OCI-LY7 (cell line): ENCODE results near the gene ERICH3. TPM values are rescaled to one million over a fixed set of nuclear protein-coding genes. Genes with fewer than 3 reads are reported as not detected.

Source experiments
- BruUV-seq: library from RNA; stranded (reverse); fragments of 400-500 nt; replicated peaks from 2 replicates; lab custom pipeline; 2021; lab: Mats Ljungman, UMichigan
- CTCF ChIA-PET: fragments of 300-600 bp; sonication (Branson Sonifier 250); formaldehyde crosslinking; loops from one replicate; lab custom pipeline; 2022; ENCODE audit warnings: antibody characterized with exemption; ENCODE audit not compliant: unreplicated experiment; lab: Charles Lee
- POLR2A ChIA-PET: fragments of 300-600 bp; sonication (Branson Sonifier 250); formaldehyde crosslinking; loops from one replicate; lab custom pipeline; 2022; ENCODE audit warnings: antibody characterized with exemption; lab: Charles Lee
- DNase-seq: peaks from one replicate; pipeline ENCODE4 v3.0.0-alpha.2; 2015; ENCODE audit warnings: low spot score
- H2AFZ ChIP-seq: fragments of 200-600 bp; sonication (generic), shearing (Covaris generic); 2 replicates; pipeline ENCODE4 v1.6.1; 2014; ENCODE audit warnings: mild to moderate bottlenecking, antibody characterized with exemption, low read length, moderate library complexity
- H3K27ac ChIP-seq: fragments of 200-600 bp; sonication (generic); 2 replicates; pipeline ENCODE4 v1.5.1; 2014; ENCODE audit warnings: mixed run types, low read depth, mild to moderate bottlenecking, moderate library complexity, low read length, inconsistent platforms; ENCODE audit not compliant: poor library complexity, severe bottlenecking
- H3K36me3 ChIP-seq: fragments of 200-600 bp; sonication (generic); 2 replicates; pipeline ENCODE4 v1.6.1; 2014; ENCODE audit warnings: mild to moderate bottlenecking, antibody characterized with exemption, low read length, moderate library complexity, mixed read lengths; ENCODE audit not compliant: insufficient read depth
- H3K4me1 ChIP-seq: fragments of 200-600 bp; sonication (generic); 2 replicates; pipeline ENCODE4 v1.5.1; 2014; ENCODE audit warnings: mild to moderate bottlenecking, low read length; ENCODE audit not compliant: insufficient read depth, poor library complexity, severe bottlenecking
- H3K4me2 ChIP-seq: fragments of 200-600 bp; sonication (generic); 2 replicates; pipeline ENCODE4 v1.6.1; 2014; ENCODE audit warnings: mild to moderate bottlenecking, low read length
- H3K4me3 ChIP-seq: fragments of 200-600 bp; sonication (generic); 2 replicates; pipeline ENCODE4 v1.5.1; 2014; ENCODE audit warnings: mild to moderate bottlenecking, low read depth, low read length; ENCODE audit not compliant: poor library complexity, severe bottlenecking
- H3K79me2 ChIP-seq: fragments of 200-600 bp; sonication (generic); 2 replicates; pipeline ENCODE4 v1.6.1; 2016; ENCODE audit warnings: low read depth, mild to moderate bottlenecking, low read length, moderate library complexity, mixed read lengths; ENCODE audit not compliant: insufficient read depth
- H3K9me2 ChIP-seq: fragments of 200-600 bp; sonication (generic); 2 replicates; pipeline ENCODE4 v1.6.1; 2016; ENCODE audit warnings: mild to moderate bottlenecking, low read length, mixed read lengths; ENCODE audit not compliant: insufficient read depth
- H3K9me3 ChIP-seq: fragments of 200-600 bp; sonication (generic); 2 replicates; pipeline ENCODE4 v1.6.1; 2014; ENCODE audit warnings: mild to moderate bottlenecking, mixed run types, low read length, mixed read lengths
- H4K20me1 ChIP-seq: fragments of 200-600 bp; sonication (generic); 2 replicates; pipeline ENCODE4 v1.6.1; 2014; ENCODE audit warnings: mild to moderate bottlenecking, antibody characterized with exemption, low read length, moderate library complexity, mixed read lengths; ENCODE audit not compliant: insufficient read depth
- EZH2phosphoT487 ChIP-seq: fragments of 200-600 bp; sonication (generic); IDR thresholded peaks from 2 replicates; pipeline ENCODE4 v1.6.1; 2018; ENCODE audit warnings: low read depth, borderline replicate concordance, mild to moderate bottlenecking, mixed run types, antibody characterized with exemption, low read length, moderate library complexity, mixed read lengths
- intact Hi-C: fragments of 100-400 bp; cut with micrococcal nuclease; formaldehyde crosslinking; loops from one replicate; pipeline ENCODE4 v1.10.0; 2022; ENCODE audit not compliant: unreplicated experiment
- total RNA-seq, 2 experiments: library from RNA; depleted of rRNA in 1 of 2; stranded (reverse); fragments of >200 nt in 1 of 2; shearing (Covaris generic) in 1 of 2; gene quantifications; 2 replicates each; pipeline ENCODE4 v1.2.3, GENCODE V29; 2014 to 2022
- TF ChIP-seq, protein P1 (sequence below): fragments of 200-600 bp; sonication (generic); conservative IDR thresholded peaks from 2 replicates; pipeline ENCODE4 v1.5.1; 2014; ENCODE audit warnings: mild to moderate bottlenecking, antibody characterized with exemption, low read length, moderate library complexity, mixed read lengths

The ERICH3 gene
- total RNA-seq, 2 experiments from 2014 or later: not detected

DNA sequence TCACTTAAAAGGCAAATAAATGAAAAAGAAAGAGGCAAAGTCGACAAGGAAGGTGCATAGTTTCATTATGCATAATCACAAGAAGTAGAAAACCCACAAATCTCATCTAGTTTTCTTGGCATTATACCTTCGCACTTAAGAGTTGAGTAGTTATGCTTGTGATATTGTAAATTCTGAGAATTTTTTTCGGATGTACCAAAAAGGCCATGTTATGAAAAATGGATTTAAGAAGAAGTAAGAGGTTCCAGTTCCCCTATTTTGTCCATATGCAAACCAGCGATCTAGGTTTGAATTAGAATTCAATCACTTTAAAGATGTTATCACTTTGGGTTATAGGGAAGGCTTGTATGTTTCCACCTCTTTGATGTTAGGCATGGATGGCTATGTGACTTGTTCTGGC lies 7.9 kb upstream of the ERICH3 start:
- Histone ChIP-seq H3K9me3 (no peaks in the 10 kb centered on the region), H3K36me3 (no peaks in the 10 kb centered on the region), H2AFZ (no peak overlapping the region), H4K20me1 (no peaks in the 10 kb centered on the region), H3K4me2 (no peak overlapping the region), H3K4me1 (no peaks in the 10 kb centered on the region), H3K79me2 (no peaks in the 10 kb centered on the region), H3K9me2 (no peaks in the 10 kb centered on the region), H3K4me3 (no peak overlapping the region), H3K27ac (no peak overlapping the region)
- no TSS peak for BruUV-seq
- TF ChIP-seq, protein P1, sequence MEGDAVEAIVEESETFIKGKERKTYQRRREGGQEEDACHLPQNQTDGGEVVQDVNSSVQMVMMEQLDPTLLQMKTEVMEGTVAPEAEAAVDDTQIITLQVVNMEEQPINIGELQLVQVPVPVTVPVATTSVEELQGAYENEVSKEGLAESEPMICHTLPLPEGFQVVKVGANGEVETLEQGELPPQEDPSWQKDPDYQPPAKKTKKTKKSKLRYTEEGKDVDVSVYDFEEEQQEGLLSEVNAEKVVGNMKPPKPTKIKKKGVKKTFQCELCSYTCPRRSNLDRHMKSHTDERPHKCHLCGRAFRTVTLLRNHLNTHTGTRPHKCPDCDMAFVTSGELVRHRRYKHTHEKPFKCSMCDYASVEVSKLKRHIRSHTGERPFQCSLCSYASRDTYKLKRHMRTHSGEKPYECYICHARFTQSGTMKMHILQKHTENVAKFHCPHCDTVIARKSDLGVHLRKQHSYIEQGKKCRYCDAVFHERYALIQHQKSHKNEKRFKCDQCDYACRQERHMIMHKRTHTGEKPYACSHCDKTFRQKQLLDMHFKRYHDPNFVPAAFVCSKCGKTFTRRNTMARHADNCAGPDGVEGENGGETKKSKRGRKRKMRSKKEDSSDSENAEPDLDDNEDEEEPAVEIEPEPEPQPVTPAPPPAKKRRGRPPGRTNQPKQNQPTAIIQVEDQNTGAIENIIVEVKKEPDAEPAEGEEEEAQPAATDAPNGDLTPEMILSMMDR: no peak
- no peak for TF ChIP-seq EZH2phosphoT487
- intact Hi-C loops: no loop called here
- no peak for DNase-seq
- CTCF ChIA-PET: interaction anchor here (0.6 kb wide), 1 partner anchor 757 kb away, joined by 3 read pairs; no protein-coding TSS in a partner anchor
- POLR2A ChIA-PET: no interaction called here

DNA sequence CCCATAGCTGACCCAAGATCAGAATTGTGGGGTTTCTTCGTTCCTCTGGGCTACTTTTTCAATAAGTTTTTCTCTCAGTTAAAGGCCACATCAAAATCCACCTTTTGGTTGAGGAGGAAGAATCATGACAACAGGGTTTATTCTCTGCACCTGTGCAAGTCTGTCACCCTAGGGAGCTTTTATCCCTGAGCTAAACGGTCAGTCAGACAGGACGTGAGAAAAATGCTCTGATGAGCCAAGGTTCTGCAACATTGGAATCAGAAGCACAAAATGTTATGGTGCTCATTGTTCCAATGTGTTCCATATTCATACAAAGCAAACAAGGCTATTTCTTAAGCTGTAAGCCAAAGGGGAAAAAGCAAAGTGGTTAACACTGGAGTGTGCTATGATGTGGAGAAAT lies 7.4 kb upstream of the ERICH3 start:
- no peaks in the 10 kb centered on the region for H3K9me2 ChIP-seq

DNA sequence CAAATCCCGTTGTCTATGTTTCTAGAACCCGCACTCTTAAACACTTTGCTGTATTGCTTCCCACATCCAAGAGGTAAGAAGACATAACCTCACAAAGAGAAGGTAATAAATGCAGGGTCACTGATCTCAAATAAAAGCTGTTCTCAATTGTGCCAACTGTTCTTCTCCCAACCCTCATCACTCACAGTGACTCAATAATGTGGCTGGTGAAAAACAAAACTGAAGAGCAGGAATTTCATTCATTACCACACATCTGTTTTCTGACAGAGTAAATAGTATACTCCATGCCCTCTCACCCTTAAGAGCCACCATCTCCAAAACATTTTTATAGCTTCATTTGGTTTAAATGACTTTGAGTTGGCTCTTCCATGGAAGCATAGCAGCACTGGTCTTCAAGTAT lies 6.2 kb upstream of the ERICH3 start:
- Histone ChIP-seq H3K27ac (no peak overlapping the region), H3K9me3 (no peaks in the 10 kb centered on the region), H3K4me2 (no peak overlapping the region), H3K79me2 (no peaks in the 10 kb centered on the region), H3K9me2 (no peaks in the 10 kb centered on the region), H2AFZ (no peak overlapping the region), H3K4me3 (no peak overlapping the region), H3K4me1 (no peaks in the 10 kb centered on the region), H4K20me1 (no peaks in the 10 kb centered on the region), H3K36me3 (no peaks in the 10 kb centered on the region)
- TF ChIP-seq, protein P1: no peak
- no peak for TF ChIP-seq EZH2phosphoT487
- no TSS peak for BruUV-seq
- no peak for DNase-seq
- ChIA-PET CTCF (no interaction called here), POLR2A (interaction anchor here (0.6 kb wide), 2 partner anchors 54 to 410 kb away, joined by 3 read pairs; no protein-coding TSS in a partner anchor)
- intact Hi-C loops: no loop called here

More for the DNA sequence above, 7.4 kb upstream of the ERICH3 start:
- H3K79me2 ChIP-seq: no peaks in the 10 kb centered on the region
- no peak overlapping the region for H3K4me3 ChIP-seq
- H3K27ac ChIP-seq: no peak overlapping the region
- H4K20me1 ChIP-seq: no peaks in the 10 kb centered on the region
- H3K4me2 ChIP-seq: no peak overlapping the region
- ChIA-PET CTCF (no interaction called here), POLR2A (no interaction called here)
- intact Hi-C loops: no loop called here
- TF ChIP-seq, protein P1: no peak
- TF ChIP-seq EZH2phosphoT487: no peak
- no peaks in the 10 kb centered on the region for H3K9me3 ChIP-seq
- no peak for DNase-seq
- H2AFZ ChIP-seq: no peak overlapping the region
- H3K36me3 ChIP-seq: no peaks in the 10 kb centered on the region
- H3K4me1 ChIP-seq: no peaks in the 10 kb centered on the region
- no TSS peak for BruUV-seq
